GM21526 (cell line): Measurements from ENCODE around the gene CSGALNACT2.
A peak's percentile ranks its signal among the peaks of the same experiment; 100 is the strongest.

Experiments used
- ATAC-seq: cut with Tn5 transposase; IDR thresholded peaks from one replicate; pipeline ENCODE4 v1.9.1; 2021; ENCODE audit warnings: moderate library complexity; ENCODE audit not compliant: unreplicated experiment, low FRiP score

The CSGALNACT2 gene

DNA sequence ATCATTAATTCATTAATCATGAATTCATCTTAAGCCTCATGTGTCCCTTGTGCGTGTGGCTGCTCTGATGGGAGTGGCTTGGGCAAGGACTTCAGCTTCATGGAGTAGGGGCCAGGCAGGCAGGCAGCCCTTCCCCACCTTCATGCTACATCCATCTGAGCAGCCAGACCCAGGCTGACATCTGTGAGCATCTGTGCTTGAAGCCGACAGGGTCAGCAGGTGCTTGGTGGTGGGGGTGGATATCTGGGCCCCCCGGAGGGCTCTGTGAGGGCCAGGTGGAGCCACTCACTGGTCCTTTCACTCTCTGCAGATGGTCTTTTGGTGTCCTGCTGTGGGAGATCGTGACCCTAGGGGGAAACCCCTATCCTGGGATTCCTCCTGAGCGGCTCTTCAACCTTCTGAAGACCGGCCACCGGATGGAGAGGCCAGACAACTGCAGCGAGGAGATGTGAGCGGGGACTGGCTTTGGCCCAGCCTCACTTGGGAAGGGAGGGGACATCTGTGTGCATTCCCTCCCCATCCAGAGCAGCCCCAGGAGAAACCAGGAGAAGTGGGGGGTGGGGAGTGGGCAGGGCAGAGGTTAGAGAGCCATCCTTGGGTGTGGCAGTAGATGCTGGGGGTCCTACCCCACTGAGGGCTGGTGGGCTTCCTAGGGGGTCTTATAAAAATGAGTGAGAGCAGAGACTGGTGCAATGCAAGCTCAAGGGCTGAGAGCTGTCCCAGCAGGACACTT lies 14.7 kb upstream of the CSGALNACT2 start:
- ATAC-seq, result no peak

DNA sequence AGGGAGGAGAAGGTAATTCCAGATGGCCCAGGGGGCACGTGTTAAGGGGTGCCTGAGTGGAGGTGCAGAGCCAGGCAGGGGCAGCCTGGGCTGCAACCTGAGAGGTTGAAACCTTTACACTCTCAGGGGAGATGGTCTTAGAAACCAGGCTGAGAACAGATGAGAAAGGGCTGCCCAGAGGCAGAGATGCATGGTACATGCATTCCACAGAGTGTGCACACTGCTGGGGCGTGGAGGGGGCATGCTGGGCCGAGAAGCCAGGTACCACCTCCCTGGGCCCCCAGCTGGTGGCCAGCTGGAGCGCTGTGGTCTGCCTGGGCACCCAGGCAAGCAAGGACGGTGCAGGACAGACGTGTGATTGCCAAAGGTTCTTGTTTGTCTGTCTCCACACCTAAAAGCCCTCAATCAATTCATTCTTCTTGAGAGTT lies 14.1 kb upstream of the CSGALNACT2 start:
- no peak for ATAC-seq

DNA sequence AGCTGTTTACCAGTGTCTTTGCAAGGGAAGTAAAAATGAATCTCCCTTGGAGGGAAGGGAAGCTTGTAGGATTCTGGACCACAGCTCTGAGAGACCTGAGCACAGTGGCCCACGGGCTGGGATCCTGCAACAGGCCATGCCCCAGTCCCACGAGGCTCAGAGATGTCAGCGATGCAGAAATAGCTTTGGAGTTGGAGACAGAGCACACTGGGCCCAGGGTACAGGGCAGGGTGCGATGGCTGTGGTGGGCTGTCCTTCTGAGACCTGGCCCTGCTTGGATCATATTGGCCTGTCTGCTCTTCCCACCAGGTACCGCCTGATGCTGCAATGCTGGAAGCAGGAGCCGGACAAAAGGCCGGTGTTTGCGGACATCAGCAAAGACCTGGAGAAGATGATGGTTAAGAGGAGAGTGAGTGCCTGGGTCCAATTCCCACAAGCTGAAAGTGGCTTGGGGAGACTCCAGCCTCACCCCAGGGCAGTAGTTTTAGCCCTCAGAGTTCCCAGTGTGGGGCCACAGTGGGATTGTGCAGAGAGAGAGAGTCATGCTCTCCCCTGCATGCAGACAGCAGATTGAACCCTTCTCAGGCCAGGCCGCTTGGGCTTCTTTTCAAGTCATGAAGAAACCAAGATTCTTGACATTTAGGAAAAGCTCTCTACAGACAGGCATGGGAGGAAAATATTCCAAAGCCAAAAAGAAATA lies 13.5 kb upstream of the CSGALNACT2 start:
- ATAC-seq, result no peak

DNA sequence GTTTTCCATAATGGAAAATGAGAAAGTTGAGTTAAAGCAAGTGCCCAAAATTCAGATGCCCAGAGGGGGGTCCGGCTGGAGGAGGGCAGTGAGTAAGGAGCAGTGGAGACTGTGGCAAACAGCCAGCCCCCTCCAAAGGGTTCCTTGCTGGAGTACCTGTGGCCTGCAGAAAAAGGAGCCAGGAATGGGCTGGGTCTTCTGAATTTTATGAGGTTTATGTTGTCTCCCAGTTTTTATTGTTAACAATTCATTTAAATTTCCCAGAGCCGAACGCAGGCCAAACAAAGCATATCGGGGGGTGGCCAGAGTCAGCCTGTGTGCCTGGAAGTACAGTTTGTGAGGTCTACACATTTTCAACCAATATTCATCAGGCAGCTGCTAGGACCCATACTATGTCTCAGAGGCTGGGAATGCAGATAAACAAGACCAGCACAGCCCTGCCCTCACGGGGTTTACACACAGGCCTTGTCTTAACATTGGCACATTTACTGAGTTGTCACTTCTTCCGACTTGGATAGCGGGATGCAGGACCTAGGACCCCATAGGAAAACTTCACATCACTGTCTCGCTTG lies 12.9 kb upstream of the CSGALNACT2 start:
- no peak for ATAC-seq

DNA sequence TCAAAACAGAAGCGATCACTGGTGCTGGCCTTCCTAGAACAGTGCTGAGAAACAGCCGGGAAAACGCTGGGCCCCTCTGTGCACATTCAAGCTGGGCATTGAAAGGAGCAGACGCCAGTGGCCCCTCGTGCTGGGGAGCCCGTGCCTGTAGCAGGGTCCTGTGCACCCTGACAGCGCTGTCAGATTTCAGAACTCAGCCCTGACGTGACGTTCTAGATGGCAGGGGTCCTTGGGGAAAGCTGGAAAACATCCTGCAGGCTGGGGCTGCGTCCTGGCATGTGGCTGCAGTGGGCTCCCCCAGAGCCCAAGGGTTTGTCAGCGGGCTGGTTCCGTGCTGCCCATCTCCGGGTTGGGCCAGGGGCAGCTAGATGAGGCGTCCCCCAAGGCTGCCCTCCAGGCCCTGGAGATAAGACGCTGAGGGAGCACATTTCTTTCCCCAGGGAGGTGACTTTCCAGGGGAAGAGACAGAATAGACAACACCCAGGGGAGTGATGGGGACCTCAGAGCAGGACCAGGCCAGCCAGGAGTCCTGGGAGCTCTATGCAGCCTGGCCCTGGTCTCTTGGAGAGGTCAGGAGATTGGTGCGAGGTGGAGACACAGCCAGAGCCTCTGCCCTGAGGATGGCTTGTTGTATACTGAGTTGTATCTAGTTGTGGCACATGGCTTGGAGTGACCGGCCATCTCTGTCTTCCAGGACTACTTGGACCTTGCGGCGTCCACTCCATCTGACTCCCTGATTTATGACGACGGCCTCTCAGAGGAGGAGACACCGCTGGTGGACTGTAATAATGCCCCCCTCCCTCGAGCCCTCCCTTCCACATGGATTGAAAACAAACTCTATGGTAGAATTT lies 12.1 kb upstream of the CSGALNACT2 start:
- no peak for ATAC-seq

DNA sequence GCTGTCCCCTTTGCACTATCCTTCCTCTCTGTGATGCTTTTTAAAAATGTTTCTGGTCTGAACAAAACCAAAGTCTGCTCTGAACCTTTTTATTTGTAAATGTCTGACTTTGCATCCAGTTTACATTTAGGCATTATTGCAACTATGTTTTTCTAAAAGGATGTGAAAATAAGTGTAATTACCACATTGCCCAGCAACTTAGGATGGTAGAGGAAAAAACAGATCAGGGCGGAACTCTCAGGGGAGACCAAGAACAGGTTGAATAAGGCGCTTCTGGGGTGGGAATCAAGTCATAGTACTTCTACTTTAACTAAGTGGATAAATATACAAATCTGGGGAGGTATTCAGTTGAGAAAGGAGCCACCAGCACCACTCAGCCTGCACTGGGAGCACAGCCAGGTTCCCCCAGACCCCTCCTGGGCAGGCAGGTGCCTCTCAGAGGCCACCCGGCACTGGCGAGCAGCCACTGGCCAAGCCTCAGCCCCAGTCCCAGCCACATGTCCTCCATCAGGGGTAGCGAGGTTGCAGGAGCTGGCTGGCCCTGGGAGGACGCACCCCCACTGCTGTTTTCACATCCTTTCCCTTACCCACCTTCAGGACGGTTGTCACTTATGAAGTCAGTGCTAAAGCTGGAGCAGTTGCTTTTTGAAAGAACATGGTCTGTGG lies 11.4 kb upstream of the CSGALNACT2 start:
- ATAC-seq, result no peak

DNA sequence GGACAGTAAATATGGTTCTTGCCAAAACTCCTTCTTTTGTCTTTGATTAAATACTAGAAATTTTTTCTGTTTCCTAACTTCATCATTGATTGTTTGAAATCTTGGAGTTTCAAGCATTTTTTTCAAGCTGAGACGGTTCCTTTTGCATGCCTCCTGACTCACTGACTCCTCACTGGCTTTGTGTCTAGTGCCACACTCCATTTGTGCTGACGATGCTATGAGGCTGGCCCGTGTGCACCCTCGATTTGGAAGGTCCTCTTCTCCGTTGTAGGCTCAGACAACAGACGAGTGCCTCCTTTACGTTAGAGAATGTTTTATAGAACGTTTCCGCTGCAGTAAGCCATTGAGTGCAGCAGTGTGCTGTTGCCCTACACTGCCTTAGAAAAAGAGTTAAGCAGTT lies 10.8 kb upstream of the CSGALNACT2 start:
- ATAC-seq, result no peak

DNA sequence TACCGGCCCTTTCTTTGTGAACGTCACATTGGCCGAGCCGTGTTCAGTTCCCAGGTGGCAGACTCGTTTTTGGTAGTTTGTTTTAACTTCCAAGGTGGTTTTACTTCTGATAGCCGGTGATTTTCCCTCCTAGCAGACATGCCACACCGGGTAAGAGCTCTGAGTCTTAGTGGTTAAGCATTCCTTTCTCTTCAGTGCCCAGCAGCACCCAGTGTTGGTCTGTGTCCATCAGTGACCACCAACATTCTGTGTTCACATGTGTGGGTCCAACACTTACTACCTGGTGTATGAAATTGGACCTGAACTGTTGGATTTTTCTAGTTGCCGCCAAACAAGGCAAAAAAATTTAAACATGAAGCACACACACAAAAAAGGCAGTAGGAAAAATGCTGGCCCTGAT lies 9.9 kb upstream of the CSGALNACT2 start:
- no peak for ATAC-seq

DNA sequence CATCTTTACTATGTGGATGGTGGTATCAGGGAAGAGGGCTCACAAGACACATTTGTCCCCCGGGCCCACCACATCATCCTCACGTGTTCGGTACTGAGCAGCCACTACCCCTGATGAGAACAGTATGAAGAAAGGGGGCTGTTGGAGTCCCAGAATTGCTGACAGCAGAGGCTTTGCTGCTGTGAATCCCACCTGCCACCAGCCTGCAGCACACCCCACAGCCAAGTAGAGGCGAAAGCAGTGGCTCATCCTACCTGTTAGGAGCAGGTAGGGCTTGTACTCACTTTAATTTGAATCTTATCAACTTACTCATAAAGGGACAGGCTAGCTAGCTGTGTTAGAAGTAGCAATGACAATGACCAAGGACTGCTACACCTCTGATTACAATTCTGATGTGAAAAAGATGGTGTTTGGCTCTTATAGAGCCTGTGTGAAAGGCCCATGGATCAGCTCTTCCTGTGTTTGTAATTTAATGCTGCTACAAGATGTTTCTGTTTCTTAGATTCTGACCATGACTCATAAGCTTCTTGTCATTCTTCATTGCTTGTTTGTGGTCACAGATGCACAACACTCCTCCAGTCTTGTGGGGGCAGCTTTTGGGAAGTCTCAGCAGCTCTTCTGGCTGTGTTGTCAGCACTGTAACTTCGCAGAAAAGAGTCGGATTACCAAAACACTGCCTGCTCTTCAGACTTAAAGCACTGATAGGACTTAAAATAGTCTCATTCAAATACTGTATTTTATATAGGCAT lies 9.1 kb upstream of the CSGALNACT2 start:
- peak; percentile 53 for ATAC-seq

DNA sequence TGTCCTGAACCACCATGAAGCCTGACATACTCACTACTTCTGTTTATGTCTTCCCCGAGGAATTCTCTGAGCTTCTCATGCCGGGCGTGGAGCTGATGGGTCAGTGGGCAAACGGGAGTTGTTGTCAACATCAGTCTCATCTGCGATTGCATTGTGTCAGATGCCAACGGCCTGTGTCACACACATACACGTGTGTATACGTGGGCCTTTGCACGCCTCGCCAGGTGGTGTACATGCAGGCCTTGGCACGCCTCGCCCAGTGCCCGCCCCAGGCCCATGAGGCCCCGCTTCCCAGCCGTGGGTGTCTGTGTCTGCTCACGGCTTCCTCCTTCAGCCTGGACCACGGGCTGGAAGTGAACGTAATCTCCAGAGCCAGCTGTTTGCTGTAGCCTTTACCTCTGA lies 7.5 kb upstream of the CSGALNACT2 start:
- no peak for ATAC-seq

DNA sequence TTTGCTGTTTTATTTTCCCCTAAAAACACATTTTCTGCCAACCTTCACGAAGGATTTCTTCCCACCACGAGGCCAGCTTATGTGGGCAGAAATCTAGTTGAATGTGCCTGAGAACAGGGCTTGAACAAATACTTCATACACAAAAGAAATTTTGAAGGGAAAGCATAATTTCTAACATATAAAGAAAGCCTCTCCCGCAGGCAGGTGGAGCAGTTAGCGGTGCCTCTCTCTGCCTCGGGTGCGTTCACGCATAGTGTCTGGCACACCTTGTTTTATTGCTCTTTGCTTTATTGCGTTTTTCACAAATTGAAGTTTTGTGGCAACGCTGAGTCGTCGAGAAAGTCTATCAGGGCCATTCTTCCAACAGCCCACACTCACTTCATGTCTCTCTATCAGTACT lies 7.0 kb upstream of the CSGALNACT2 start:
- ATAC-seq, result no peak

DNA sequence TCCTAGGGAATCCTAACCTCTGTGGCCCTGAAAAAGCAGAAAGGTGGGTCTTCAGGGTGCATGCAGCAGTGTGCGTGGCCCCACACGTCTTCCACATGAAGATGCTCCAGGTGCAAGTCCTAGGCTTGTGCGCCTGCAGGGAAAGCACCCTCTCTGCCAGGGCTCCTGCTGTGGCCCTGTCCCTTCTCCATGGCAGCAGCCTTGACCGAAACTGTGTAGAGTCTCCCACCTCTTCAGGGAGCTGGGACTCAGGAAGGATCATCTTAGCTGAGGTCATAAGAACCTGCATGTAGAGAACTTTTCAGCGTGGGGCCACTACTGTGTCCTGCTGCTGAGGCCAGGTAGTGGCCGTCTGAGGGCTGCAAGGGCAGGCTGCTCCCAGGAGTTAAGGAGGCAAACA lies 6.3 kb upstream of the CSGALNACT2 start:
- no peak for ATAC-seq

DNA sequence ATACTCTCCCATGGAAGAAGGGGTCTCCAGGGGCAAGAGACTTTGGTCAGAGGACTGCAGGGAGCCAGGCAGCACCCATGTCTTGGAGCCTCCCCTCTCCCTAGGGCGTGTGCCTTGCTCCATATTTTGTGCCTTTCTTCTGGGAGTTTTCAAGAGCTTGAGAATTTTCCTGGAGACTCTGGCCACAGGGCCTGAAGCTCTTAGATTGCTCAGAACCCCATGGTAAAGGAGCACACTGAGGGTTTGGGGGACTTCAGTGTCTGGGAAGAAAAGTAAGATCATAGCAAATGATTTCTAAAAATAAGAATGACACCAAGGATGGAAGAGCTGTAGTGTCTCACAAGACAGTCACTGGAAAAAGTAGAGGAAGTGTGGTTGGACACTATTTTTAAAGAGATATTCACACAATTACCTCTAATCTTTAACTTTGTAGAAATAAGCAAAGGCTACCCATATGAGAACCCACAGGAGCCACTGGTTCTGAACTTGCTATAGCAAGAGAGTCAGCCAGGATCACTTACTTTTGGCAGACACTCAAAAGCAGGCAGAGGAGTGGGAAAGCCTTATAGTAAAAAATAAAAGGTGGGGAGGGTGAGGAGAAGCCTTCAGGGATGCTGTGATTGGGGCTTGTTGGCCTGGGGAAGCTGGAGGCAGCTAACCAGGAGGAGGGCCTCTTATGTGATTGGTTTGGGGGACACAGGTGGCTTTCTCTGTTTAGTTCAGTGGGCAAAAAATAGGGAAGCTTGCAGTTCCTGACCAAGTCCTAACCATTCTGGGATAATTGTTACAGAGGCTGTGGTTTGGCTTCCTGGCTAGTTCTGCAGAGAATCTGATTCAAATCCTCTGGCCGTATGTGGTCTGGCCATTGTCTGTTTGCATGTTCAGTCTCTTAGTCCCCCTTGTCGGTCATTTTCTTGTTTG lies 5.1 kb upstream of the CSGALNACT2 start:
- ATAC-seq, result no peak

DNA sequence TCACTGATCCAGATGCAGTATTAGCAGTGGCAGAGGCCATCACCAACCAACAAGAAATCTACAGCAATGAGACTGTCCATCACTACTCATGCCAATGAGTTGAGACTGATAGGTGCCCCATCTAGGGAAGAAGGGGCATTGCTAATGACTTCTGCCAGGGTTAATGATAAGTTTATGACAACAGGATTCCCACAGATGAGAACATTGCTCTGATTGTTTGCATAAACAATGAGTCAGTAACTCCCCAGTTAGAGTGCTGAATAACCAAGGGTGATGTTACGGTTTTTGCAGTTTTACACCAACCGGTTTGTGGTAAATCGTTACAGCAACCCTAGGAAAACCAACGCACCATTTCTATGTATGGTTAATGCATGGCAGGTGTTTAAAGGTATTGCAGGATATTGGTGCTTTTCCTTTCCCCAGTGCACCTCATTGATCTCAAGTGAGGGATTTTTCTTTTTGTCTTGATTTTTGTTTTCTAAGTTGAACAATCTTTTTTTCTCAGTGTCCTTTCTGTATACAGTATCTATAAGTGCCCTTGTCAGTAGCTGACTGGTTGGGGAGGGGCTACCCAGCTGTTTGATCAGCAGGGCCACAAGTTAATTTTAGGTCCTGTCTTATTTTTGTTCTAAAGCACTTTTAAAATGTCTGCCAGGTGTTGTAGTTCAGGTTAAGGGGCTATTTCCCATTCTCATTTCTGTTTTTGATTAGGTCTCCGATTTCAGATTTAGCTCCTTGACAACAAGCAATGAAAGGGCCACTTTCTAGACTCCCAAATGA lies 3.9 kb upstream of the CSGALNACT2 start:
- ATAC-seq, result no peak

DNA sequence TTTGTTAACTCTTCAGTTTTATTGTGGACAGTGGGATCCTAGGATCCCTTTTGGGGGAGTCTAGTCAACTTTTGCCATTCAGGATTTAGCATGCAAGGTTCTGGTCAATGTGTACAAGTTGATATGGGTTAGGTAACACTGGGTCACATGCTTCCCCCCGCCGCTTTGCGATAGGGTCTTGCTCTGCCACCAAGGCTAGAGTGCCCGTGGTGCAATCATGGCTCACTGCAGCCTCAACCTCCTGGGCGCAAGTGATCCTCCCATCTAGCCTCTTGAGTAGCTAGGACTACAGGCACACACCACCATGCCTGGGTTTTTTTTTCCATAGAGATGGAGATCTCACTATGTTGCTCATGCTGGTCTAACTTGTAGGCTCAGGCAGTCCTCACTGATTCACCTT lies 3.2 kb upstream of the CSGALNACT2 start:
- ATAC-seq, result no peak

DNA sequence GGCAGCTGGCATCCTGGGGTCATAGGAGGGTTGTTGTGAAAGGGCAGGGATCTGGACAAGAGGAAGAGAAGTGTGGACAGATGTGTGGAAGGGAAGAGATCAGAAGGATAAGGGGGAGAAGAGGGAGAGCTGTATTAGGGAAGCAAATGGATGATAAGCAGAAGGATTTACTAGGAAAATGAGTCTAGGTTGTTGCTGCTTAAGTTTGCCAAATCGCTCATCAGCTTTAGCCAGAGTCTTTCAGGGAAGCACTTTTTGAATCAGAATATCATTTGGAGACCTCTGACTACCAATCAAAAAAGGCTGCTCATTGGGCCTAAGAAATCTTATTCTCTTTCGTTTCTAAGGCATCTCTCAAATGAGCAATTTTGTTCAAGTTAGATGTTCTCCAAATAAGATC lies 2.6 kb upstream of the CSGALNACT2 start:
- ATAC-seq, result no peak

DNA sequence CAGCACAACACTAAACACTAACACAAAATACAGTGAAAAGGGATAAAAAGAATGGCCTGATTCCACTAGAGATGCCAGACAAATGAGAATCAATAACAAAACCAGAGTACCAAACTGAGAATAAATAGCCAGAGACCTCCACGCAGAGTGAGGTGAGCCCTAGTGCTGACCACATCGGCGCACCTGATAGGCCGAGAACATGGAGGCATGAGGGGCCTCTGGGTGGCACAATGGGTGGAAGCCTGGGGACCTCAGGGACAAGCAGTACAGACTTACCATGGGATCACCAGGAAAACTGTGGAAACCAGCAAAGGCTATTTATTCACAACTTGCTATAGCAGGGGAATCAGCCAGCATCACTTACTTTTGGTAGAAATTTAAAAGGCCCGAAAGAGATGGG lies 1.8 kb upstream of the CSGALNACT2 start:
- no peak for ATAC-seq
